VCaP (cell line): ENCODE results near the gene TLE1.

Source experiments
- H3K27ac ChIP-seq: fragments of 450-650 bp; 2 replicates; pipeline ENCODE4 v1.5.1; 2017
- CTCF ChIP-seq: fragments of 450-650 bp; conservative IDR thresholded peaks from 2 replicates; pipeline ENCODE4 v1.5.1; 2017; ENCODE audit warnings: mild to moderate bottlenecking, moderate library complexity

Gene TLE1

GRCh38 chr9:81589392-81589791, 100.0 kb downstream of the TLE1 start:
- TF ChIP-seq CTCF, result no peak
- H3K27ac ChIP-seq, result 0 out of 2 replicates have a peak overlapping the region, but pooled peaks have one; percentile 79

GRCh38 chr9:81588148-81588871, 101.0 kb downstream of the TLE1 start:
- TF ChIP-seq CTCF, result no peak

GRCh38 chr9:81586786-81587185, 102.6 kb downstream of the TLE1 start:
- H3K27ac ChIP-seq, result peak overlapping the region; percentile 79
- no peak for TF ChIP-seq CTCF

More at GRCh38 chr9:81588148-81588871, 101.0 kb downstream of the TLE1 start:
- H3K27ac ChIP-seq, result peak overlapping the region; percentile 79

GRCh38 chr9:81585191-81585763, 104.1 kb downstream of the TLE1 start:
- H3K27ac ChIP-seq, result no peak overlapping the region
- no peak for TF ChIP-seq CTCF

- no peak for TF ChIP-seq CTCF
- H3K27ac ChIP-seq, result no peak overlapping the region
These were observed 105.2 kb downstream of the TLE1 start for GRCh38 chr9:81584099-81584498.

GRCh38 chr9:81581986-81582385, 107.4 kb downstream of the TLE1 start:
- no peak for TF ChIP-seq CTCF

GRCh38 chr9:81579381-81579780, 110.0 kb downstream of the TLE1 start:
- TF ChIP-seq CTCF, result no peak
- no peak overlapping the region for H3K27ac ChIP-seq

More at GRCh38 chr9:81581986-81582385, 107.4 kb downstream of the TLE1 start:
- H3K27ac ChIP-seq, result no peak overlapping the region
